Measurements from ENCODE around the gene NOL4L. TPM values are rescaled to one million over a fixed set of nuclear protein-coding genes. Genes with fewer than 3 reads are reported as not detected.

The NOL4L gene
- total RNA-seq, 1 donor from 2014 or later: 44.1 TPM

DNA sequence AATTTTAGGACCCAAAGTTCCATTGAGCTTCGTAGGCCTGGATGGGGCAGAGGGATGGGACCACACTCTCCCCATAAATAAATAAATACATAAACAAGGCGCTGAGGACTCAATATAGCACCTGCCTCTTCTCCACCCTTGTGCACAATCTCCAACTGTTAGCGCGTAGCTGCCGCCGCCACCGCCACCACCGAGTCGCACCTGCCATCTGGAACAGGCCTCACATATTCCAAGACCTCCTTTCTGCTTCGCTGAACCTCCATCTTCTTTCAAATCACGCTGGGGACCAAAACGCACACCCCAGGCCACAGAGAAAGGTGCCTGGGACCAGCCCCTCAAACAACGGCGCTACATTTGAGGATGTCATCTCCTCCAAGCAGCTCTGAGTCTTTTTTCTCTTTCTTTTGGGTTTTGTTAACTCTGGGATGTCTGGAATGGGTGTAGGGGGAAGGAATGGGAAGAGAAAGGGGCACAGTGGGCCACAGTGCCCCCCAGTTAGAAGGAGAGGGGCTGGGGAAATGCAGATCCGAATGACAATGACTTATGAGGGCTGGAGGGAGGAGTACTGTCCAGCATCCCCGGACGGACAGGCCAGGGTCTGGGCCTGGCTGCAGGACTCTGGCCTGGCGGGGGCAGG lies 49.7 kb downstream of the NOL4L start:
- H3K4me3 ChIP-seq (ENCODE audit: low read depth, low read length): no peak overlapping the region
- TF ChIP-seq, protein P1, sequence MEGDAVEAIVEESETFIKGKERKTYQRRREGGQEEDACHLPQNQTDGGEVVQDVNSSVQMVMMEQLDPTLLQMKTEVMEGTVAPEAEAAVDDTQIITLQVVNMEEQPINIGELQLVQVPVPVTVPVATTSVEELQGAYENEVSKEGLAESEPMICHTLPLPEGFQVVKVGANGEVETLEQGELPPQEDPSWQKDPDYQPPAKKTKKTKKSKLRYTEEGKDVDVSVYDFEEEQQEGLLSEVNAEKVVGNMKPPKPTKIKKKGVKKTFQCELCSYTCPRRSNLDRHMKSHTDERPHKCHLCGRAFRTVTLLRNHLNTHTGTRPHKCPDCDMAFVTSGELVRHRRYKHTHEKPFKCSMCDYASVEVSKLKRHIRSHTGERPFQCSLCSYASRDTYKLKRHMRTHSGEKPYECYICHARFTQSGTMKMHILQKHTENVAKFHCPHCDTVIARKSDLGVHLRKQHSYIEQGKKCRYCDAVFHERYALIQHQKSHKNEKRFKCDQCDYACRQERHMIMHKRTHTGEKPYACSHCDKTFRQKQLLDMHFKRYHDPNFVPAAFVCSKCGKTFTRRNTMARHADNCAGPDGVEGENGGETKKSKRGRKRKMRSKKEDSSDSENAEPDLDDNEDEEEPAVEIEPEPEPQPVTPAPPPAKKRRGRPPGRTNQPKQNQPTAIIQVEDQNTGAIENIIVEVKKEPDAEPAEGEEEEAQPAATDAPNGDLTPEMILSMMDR (conservative IDR thresholded peaks at IDR 0.05; ENCODE audit: low read depth, low read length): no peak
- no peak for DNase-seq (ENCODE audit: low read depth)

DNA sequence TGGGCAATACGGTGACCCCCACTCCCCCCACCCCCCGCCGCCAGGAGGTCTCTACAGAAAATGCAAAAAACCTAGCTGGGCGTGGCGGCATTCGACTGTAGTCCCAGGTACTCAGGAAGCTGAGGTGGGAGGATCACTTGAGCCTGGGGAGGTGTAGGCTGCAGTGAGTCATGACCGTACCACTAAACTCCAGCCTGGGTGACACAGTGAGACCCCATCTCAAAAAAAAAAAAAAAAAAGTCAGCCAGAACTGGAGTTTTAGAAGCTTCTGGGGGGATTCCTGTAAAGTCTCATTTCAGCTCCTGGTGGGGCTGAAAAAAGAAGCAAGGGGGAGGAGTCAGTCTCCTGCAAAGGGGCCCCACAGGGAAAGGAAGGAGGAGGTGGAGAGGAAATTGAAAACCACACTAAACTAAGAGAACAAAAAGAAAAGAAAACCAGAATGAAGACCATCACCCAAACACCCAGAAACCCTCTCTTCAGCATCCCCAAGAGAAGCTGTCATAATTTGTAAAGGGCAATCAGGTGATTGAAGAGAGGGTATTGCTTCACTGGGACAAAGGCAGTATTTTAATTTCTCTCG lies 50.4 kb downstream of the NOL4L start:
- H3K4me3 ChIP-seq (ENCODE audit: low read depth, low read length): no peak overlapping the region

DNA sequence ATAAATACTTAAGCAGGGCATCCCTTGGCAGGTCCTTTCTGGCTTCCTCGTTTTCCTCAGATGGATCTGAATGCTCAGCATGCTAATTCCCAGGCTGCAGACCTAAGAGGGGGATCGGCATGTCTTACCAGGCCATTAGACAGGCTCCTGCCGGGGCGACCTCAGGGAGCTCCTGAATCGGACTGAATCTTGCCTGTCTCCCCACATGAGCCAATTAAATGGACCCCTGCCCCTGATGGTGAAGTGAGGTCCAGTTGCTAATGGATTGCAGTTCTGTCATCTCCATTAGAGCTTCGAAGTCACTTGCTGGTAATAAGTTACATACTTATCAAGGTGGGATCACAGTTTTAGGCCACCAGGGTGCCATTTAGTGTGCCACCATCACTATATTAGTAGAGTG lies 51.4 kb downstream of the NOL4L start:
- DNase-seq (ENCODE audit: low read depth): no peak
- no peak overlapping the region for H3K4me3 ChIP-seq (ENCODE audit: low read depth, low read length)
- TF ChIP-seq, protein P1 (conservative IDR thresholded peaks at IDR 0.05; ENCODE audit: low read depth, low read length): no peak

More for the DNA sequence above, 50.4 kb downstream of the NOL4L start:
- DNase-seq (ENCODE audit: low read depth): no peak
- TF ChIP-seq, protein P1 (conservative IDR thresholded peaks at IDR 0.05; ENCODE audit: low read depth, low read length): no peak

DNA sequence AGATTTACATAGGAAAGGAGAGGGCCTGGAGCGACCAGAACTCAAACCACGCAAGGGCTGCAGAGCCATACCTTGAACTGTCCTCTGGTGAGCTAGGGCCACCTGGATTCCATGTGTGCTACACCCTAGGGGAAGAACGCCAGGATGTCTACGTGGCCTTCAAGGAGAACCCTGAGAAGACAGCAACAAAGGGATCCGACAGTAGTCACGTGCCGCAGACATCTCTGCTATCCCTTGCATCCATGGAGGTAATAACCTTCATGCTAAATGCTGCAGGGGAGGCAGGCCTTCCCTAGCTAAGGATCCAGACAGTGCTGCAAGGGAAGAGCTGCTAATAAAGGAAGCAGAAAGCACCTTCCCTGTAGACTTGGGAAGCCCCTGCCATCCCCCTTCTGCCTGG lies 52.9 kb downstream of the NOL4L start:
- no peak for DNase-seq (ENCODE audit: low read depth)
- TF ChIP-seq, protein P1 (conservative IDR thresholded peaks at IDR 0.05; ENCODE audit: low read depth, low read length): no peak
- H3K4me3 ChIP-seq (ENCODE audit: low read depth, low read length): no peak overlapping the region

DNA sequence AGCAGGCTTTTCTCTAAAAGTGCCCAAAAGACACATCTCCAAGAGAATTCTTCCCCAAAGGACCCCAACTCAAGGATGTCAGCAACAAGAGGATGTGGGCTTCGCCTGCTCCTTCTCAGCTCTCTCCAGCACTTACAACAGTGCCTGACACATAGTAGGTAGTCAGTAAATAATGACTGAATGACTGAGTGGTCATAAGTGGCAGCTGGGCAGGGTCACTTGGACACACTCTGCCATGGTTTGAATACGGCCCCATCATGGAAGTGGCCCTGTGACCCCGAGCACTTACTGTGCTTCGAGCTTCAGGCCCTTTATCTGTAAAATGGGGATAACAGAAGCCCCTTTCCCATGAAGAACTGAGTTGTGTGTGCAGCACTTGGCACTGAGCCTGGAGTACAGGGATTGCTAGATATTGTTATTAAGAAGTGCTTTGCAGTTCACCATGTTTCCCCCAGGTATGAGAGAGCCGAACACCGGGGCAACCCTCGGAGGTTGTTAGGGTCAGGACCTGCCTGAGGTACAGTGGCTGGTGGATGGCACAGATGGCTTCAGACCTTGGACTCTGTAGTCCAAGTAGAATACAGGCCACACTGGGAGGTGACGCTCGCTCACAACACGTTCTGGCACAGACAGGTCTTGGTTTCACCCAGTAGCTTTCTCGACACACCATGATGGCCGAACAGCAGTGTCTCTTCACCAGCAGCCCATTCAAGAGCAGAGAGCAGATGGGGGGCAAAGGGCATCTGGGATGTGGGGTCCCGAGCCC lies 56.0 kb downstream of the NOL4L start:
- no peak overlapping the region for H3K4me3 ChIP-seq (ENCODE audit: low read depth, low read length)
- no peak for DNase-seq (ENCODE audit: low read depth)
- TF ChIP-seq, protein P1 (conservative IDR thresholded peaks at IDR 0.05; ENCODE audit: low read depth, low read length): no peak

DNA sequence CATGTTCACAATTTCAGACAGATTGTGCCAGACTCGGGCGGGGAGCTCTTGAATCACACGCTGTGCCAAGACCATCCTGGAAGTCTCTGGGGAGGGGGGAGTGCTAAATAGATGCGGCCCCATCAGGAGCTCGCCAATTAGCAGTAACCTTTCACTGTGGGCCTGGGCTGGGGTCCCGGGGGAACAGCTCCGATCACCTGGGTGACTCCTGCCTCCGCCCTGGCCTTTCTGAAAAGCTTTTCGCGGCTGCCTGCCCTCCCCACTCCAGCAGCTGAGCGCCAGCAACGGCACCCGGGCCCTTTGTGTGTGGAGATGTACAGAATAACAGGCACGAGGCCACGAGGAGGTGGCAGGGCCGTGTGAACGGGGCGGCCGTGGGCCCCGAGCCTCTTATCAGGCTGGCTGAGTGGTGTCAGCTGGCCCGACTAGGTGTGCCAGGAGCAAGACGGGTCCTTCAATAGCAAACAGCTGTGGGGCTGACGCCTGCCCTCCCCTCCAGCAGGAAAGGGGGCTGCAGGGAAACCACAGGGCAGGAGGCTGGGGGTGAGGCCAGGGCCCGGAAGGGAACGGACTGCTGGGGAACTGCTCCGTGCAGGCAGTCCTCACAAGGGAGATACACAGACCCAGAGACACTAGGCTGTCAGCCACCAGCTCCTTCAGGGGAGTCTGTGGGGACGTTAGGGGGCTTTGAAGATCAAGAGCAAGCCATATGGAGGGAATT lies 56.8 kb downstream of the NOL4L start:
- no peak overlapping the region for H3K4me3 ChIP-seq (ENCODE audit: low read depth, low read length)
- TF ChIP-seq, protein P1 (conservative IDR thresholded peaks at IDR 0.05; ENCODE audit: low read depth, low read length): no peak
- no peak for DNase-seq (ENCODE audit: low read depth)
